GM18526 (cell line): Measurements from ENCODE around the gene TIAM2.

Experiments used
- POLR2A ChIP-seq: IDR thresholded peaks from 3 replicates; pipeline ENCODE4 v1.6.1; 2011; ENCODE audit not compliant: insufficient read length; ENCODE audit errors: extremely low read depth

Gene TIAM2

DNA sequence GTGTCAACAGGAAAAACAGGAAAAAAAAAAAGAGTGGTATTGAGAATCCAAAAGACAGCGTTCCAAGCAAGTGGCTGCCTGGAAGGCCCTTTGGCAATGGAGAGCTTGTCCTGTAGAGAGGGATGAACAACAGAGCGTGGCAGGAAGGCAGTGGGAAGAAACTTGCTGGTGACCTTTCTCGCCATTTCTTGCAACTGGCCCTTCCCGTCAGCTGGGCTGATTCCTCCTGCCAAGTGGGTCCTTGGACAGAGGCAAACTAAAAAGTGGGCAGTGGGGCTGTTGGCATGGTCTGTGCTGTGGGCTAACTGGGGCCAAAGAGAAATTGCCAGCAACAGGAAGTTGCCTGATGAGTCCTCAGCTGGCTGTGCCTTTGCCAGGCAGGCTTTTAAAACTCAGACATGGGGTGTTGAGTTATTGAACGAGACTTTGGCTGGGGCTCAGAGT lies 224.8 kb downstream of the TIAM2 start:
- no peak for TF ChIP-seq POLR2A

DNA sequence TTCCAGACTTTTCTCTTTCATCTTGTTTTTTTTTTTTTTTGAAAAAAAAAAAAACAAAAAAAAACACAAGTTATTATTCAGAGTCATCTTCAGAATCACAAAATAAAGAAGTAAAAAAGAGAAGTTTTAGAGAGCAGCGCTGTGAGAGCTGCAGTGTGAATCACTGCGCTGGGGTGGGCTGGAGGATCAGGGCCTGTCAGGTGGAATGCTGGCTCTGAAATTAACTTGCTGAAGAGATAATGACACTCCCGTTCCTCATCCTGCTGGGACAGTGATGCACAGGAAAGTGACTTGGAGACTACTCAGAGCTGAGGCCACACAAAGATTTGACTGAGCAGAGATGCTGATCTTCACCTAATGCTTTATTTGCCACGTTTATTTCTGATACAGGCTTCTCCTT lies 226.0 kb downstream of the TIAM2 start:
- no peak for TF ChIP-seq POLR2A

DNA sequence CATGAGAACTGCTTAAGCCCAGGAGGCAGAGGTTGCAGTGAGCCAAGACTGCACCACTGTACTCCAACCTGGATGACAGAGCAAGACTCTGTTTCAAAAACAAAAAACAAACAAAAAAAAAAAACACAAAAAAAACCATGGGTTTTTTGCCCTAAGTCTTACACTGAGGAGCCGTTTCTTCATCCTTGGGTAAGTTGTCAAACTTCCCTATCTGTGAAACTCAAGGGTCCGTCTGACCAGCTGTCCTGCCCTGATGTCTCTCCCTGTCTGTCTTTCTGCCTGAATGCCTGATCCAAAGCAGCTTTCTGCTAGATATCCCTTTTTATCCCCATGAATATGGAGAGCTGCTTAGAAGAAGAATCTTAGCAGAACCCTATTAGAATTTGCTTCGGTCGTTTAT lies 227.4 kb downstream of the TIAM2 start:
- no peak for TF ChIP-seq POLR2A

DNA sequence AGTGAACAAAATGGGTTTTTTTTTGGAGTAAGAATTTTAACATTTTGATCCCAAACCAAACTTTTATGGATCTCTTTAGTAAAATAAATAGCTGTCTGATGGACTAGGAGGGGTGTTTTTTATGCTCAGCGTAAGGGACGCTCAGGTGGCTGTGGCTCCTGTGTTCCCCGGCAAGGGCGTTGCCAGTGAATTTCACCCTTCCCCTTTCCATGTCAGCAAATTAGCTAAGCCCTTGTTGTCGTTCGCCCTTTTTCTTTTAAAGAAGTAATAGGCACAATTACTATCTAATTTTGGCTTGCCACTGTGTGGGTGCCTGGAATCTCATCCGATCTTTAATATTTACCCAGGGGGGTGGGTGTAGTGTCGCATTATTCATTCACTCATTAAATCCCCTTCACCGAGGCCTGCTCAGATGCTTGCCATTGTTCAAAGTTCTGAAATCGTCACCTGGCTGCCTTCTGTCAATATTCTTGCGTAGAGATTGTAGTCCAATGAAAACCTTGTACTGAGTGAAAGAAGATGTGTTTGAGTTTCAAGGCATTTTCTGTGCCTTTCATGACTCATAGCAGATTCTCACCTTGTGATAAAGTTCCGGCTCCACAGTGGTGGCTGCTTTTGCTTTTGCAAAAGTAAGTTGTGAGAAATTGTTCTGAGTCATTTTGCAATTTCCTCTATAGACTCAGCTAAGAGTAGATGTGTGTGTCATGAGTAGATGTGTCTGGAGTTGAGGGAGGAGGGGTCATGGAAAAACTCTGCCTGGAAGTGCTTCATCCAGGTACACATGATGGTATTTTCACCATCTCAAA lies 228.7 kb downstream of the TIAM2 start:
- no peak for TF ChIP-seq POLR2A

DNA sequence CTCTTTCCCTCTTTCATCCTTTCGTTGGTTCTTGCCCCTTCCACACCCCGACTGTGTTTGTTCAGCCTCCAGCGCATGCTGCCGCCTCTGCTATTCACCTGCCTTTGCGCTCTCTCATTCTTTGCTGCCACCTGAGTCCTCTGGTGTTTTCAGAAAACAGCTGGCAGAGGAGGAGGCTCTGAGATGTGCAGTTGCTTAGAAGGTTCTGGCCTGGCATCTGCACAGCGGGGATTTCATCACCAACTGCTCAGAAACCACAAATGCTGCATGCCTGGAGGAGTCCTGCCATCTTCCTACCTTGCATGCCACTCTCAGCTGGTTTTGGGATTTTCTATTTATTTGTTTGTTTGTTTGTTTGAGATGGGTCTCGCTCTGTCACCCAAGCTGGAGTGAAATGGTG lies 229.5 kb downstream of the TIAM2 start:
- no peak for TF ChIP-seq POLR2A

DNA sequence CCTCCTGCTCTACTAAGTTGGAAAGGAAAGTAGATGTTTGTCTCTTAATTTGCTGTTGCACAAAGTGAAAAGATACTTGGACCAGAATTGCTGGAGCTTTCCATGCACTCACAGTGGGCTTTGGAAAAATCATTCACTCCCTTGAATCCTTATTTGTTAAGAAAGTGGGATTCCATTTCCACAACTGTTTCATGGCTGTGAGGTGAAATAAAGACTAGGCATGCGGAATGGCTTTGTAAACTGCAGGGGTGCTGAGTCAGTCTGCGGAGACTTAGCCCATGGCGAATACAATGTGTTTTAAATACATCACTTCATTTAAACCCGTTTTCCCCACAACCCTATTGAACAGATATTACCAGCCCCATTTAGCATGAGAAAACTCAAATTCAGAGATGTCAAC lies 231.9 kb downstream of the TIAM2 start:
- no peak for TF ChIP-seq POLR2A

DNA sequence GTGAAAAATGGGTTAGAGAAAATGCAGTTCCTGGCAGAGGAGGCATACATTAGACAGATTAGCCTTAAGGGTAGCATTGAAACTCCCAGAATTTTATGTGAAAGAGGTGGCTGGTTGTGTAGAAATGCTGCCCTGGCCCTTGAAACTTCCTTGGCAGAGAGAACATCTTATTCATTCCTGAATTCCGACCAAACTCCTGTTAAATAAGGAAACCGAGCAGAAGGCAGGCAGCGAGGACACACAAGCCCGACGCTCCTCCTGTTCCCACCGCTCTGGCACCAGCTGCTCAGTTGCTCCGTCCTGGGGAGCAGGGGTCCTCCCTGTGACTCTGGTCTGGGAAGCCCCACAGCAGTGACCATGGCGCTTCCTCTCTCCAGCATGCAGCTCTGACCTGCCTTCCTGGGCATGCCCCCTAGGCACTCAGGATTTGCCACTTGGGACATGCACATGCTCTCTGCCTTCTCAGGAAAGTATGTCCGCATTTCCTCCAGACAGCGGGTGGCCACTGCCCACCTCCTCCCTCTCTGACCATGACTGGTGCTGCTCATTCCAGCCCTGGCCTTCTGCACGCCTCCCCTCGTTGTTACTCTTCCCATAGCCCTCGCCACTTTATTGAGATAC lies 233.5 kb downstream of the TIAM2 start:
- no peak for TF ChIP-seq POLR2A

DNA sequence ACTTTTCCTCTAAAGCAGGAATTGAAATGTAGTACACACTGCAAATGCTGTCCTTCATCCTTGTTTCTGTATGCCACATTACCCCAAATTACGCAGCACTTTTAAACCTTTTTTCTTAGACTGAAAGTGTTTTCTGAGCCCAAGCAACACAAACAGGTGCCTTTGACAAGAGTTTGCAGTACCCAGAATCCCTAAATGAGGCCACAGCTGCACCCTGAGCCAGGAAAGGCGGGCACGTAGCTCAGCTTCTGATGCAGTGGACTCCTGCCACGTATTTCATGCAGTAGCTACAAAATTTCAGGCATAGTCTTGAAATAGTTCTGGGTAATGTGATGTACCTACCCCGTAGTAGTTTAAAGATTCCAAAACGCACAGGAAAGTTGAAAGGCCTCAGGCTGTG lies 237.7 kb downstream of the TIAM2 start:
- TF ChIP-seq POLR2A = no peak

DNA sequence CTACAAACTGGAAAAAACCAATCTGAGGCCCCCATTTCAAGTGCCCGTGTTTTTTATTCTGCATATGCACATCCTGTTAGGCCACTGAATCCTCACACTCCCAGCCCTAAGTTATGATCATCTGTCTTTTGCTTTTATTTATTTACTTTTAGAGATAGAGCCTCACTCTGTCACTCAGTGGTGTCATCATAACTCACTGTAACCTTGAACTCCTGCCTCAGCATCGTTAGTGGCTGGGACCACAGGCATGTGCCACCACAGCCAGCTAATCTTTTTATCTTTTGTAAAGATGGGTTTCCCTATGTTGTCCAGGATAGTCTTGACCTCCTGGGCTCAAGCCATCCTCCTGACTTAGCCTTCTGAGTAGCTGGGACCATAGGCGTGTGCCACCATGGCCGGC lies 239.1 kb downstream of the TIAM2 start:
- no peak for TF ChIP-seq POLR2A

DNA sequence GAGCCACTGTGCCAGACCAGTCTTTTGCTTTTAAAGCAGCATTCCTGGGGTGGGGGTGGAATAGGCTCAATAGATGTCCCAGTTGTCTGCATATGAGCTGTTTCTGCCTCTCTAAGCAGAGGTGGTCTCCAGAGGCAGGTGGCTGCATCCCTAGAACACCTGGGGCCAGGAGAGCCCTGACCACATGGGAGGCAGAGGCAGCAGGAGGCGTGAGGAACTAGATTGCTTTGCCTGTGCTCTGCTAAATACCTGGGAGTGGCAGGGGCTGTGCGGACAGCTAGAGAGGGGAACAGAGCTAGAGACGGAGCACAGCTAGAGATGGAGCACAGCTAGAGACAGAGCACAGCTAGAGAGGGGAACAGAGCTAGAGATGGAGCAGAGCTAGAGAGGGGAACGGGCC lies 239.6 kb downstream of the TIAM2 start:
- no peak for TF ChIP-seq POLR2A

DNA sequence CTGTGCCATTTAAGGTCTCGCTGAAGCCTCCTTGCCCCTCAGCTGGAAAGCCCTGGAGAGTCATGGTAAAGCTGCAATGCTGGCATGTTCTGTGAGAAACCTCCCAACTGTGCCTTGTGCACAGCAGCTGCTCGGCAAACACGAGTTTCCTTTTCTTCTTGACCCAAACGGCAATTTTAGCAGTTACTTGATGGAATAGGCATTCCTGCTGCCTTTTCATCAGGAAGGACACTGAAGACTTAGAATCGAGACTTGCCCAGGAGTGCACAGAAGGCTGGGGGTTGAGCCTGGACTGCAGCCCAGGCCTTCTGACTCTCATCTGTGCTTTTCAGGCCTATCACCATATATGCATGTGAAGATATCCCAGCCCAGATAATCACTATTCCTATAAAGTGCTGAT lies 240.0 kb downstream of the TIAM2 start:
- TF ChIP-seq POLR2A = no peak

DNA sequence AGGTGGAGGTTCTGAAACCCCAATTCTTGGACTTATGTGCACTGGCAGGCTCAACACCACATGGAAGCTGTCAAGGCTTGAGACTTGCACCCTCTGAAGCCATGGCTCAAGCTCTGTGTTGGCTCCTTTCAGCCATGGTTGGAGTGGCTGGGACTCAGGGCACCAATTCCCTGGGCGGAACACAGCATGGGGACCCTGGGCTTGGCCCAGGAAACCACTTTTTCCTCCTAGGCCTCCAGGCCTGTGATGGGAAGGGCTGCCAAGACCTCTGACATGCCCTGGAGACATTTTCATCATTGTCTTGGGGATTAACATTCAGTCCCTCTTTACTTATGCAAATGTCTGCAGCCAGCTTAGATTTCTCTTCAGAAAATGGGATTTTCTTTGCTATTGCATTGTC lies 242.5 kb downstream of the TIAM2 start:
- no peak for TF ChIP-seq POLR2A

DNA sequence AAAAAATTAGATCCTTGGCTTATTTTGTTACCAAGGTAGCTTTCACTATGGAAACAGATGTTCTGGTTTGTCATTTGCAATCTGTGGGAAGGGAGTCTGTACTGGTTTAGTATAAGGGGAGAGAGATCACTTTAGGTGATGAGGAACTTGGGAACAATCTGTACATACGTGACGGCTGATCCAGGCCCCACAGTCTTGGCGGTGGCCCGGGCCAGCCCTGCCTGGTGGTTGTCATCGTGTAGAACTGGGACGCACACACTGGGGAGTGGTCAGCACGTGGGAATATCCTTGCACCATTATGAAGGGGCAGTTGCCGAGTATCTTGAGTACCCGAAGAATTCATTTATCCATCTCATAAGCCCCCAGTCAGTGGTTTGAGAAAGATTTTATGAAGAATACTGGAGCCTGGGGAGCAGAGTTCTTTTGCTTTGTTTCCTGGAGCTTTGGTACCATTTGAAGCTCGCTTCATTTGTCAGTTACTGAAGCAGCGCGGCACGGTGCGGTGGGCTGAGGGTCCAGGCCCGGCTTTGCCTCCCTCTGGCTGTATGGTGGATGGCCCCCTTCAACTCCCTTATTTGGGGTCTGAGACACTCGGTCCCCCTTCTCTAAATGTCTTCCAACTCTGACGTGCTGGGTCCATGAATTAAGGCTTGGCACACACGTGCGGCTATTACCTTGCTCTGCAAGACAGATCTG lies 245.9 kb downstream of the TIAM2 start:
- TF ChIP-seq POLR2A = no peak

DNA sequence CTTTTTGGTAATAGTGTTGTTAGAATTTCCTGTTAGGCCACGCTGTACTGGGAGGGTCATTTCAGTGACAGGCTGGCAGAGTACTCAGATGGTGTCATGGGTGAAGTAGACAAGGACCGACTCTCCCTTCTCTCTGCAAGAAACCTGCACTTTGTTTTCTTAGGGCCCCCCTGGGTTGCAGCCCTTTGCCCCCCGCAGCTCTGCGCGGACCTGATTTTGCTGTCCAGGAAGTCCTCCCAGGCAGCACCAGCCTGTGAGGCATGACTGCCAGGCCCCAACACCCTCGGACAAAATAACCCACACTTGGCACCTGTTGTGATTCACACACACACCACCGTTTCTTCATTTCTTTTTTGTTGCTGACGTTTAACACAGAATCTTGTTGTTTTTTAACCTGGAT lies 246.9 kb downstream of the TIAM2 start:
- TF ChIP-seq POLR2A = no peak

DNA sequence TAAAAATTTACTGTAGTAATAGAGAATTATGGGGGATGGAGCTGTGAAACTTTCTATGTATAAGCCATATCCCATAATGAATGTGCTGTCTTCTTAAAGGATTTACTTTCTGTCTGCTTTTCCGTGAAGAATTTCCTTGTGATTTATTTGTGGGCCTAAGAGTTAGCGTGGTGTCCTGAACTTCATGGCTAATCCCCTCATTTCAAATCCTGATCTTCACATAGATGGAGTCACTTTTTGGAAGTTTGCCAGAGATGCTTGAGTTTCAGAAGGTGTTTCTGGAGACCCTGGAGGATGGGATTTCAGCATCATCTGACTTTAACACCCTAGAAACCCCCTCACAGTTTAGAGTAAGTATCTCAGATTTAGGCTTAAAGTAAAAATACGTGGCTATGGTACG lies 249.3 kb downstream of the TIAM2 start:
- no peak for TF ChIP-seq POLR2A

DNA sequence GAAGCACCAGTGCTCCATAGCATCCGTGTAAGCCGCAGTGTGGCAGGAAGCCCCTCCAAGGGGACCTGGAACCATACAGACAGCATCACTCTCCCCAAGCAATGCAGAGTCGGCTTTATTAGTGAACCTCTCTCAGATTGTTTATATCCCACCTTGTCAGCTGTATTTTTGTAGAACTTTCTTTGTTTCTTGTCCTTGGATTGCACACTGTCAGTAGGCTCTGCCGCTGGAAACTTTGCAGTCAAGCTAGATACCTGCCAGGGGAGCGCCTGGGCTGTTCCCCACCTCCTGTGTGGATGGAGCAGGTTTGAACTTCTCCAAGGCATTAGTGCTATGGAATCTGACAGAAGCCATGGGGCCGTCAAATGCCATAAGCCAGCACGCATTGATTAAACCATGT lies 250.1 kb downstream of the TIAM2 start:
- TF ChIP-seq POLR2A = no peak

DNA sequence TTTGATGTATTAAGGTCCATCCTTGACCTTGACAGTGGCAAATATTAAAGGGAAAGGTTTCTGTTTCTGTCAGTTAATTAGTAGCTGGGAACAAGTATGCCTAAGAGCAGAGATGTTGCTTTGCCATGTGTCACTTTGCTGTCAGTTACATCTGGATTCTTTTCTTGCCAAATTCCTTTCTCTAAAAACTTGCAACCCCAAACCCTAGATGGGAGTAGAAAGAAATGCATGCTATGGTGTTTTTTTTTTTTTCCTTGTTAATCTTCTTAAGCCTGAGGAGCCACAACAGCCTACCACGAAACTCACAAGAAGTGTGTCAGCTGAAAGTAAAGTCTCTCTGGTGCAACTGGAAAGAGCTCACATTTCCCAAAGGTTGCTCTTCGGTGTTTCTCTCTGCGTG lies 250.7 kb downstream of the TIAM2 start:
- no peak for TF ChIP-seq POLR2A

DNA sequence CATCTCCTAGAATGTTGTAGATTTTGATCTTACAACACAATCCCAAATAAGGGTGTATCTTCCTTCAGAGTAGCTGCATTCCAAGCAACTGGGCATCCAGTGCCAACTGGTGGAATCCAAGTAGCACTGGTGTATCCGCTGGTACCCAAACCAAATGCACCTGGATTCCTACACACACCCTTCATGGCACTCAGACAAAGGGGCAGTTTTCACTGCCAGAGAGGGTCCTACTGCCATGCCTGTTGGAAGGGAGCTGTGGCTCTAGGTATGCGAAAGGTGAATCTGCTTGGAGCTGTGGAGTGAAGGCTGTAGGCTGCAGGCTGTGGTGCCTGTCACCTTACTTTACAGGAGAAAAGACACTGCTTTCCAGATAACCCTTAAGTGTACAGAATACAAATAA lies 251.7 kb downstream of the TIAM2 start:
- no peak for TF ChIP-seq POLR2A
